ENCODE data around the gene TOP3B.

Gene TOP3B

DNA sequence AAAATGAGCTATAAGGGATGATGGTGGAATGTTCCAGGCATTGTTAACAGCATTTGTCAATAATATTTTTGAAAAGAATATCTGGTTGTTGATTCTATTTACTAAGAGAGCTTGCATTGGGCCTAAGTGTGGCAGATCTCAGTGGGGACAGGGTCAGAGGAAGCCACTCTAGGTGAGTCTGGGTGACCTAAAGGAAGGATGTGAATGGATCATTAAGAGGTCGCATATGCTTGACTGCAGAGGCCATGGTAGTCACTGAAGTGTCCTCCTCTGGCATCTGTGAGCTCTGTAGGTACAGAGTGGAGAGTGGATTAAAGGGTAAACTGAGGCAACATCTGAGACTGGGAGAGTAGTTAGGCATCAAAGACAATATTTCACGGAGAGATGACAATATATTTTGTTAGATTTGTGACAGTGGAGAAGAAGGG, 37.9 kb upstream of the TOP3B start:
- DNase-seq (no peak), ATAC-seq (replicated peaks) (no peak)
- Mint-ChIP-seq H3K27ac (no peak overlapping the region), H3K4me3 (no peak overlapping the region), H3K4me1 (ENCODE audit: low read depth in 2 of 2) (no peaks in the 10 kb centered on the region), H3K9me3 (no peaks in the 10 kb centered on the region), H3K27me3 (peaks cover 8 to 11% of the 10 kb centered on the region in 2 donors), H3K36me3 (ENCODE audit: insufficient read depth) (no peaks in the 10 kb centered on the region)

DNA sequence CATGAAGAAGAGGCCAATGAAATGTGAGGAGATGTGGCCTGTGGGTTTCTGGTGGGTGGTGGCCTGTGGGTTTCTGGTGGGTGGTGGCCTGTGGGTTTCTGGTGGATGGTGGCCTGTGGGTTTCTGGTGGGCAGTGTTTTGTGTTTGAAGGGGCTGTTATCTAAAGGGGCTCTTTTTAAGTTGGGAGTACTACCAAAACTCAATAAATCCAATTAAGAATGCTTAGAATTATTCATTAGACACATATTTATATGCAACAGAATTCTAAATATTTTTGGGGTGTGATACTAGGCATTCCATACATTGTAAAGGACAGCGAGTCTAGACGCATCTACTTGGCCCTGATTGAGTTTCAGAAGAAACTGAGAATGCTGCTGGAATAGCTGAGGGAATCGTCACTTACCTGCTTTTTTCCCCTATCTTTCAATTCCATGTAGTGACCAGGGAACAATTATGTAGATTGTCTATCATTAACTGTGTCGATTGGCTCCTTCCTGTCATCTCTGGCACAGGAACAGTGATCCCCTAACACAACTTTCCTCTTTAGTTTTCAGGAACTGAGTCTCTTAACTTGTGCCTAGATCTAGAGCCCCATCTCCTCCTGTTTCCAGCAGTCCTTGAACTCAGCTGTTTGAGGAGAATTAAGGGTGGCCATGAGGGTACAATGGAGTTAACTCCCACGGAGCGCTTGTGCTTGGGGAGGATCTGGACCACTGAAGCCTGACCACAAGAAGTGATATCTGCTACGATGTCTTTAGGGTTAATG, 37.3 kb upstream of the TOP3B start:
- Mint-ChIP-seq H3K36me3 (ENCODE audit: insufficient read depth) (no peaks in the 10 kb centered on the region), H3K27me3 (peaks cover 8 to 11% of the 10 kb centered on the region in 2 donors), H3K9me3 (no peaks in the 10 kb centered on the region), H3K4me3 (no peak overlapping the region), H3K27ac (no peak overlapping the region), H3K4me1 (ENCODE audit: low read depth in 2 of 2) (no peaks in the 10 kb centered on the region)
- DNase-seq = no peak
- ATAC-seq (replicated peaks) = no peak

DNA sequence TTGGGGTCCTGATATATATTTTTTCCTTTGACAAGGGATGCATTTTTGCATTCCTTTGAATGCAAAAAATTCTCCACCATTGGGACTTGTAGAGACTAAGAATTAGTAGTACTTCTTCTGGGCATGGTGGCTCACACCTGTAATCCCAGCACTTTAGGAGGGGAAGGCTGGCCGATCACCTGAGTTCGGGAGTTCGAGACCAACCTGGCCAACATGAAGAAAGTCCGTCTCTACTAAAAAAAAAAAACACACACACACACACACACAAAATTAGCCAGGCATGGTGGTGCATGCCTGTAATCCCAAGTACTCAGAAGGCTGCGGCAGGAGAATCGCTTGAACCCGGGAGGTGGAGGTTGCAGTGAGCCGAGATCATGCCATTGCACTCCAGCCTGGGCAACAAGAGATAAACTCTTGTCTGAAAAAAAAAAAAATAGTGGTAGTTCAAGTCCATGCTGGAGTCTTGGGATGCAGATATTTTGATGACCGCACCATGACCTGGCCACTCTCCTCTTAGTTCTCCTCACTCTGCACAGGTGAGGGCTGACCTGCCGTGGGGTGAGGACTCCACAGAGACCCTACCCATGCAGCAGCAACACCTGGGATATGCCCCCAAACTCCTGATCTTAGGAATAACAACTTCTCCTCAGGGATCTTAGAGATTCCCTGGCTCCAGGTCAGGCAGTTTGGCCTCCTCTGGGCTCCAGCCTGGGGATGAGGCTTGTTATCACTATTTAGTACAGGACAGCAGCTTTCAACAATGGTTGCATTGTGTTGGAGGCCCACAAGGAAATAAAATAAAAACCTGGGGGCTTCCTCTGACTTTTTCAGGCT, 36.5 kb upstream of the TOP3B start:
- ATAC-seq (replicated peaks) (no peak), DNase-seq (no peak)
- Mint-ChIP-seq H3K36me3 (ENCODE audit: insufficient read depth) (no peaks in the 10 kb centered on the region), H3K4me3 (no peak overlapping the region), H3K27me3 (peaks cover 8 to 11% of the 10 kb centered on the region in 2 donors), H3K4me1 (ENCODE audit: low read depth in 2 of 2) (no peaks in the 10 kb centered on the region), H3K27ac (no peak overlapping the region), H3K9me3 (no peaks in the 10 kb centered on the region)

DNA sequence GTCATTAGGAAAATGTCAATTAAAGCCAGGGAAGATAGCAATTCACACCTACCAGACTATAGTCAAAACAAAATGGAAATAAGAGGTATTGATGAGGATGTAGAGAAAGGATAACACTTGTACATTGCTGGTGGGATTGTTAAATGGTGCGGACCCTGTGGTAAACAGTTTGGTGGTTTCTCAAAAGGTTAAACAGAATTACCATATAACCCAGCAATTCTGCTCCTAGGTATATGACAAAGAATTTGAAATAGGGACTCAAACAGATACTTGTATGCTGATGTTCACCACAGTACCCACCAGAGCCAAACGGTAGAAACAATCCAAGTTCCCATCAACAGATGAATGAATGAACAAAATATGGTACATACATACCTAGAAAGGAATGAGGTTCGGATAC, 33.0 kb upstream of the TOP3B start:
- no peaks in the 10 kb centered on the region for H3K4me1 Mint-ChIP-seq (ENCODE audit: low read depth in 2 of 2)
- H3K9me3 Mint-ChIP-seq = no peaks in the 10 kb centered on the region
- peaks cover 17 to 34% of the 10 kb centered on the region in 2 donors for H3K27me3 Mint-ChIP-seq
- DNase-seq = no peak
- ATAC-seq (replicated peaks) = no peak
- no peaks in the 10 kb centered on the region for H3K36me3 Mint-ChIP-seq (ENCODE audit: insufficient read depth)
- no peak overlapping the region for H3K27ac Mint-ChIP-seq
- H3K4me3 Mint-ChIP-seq = no peak overlapping the region

DNA sequence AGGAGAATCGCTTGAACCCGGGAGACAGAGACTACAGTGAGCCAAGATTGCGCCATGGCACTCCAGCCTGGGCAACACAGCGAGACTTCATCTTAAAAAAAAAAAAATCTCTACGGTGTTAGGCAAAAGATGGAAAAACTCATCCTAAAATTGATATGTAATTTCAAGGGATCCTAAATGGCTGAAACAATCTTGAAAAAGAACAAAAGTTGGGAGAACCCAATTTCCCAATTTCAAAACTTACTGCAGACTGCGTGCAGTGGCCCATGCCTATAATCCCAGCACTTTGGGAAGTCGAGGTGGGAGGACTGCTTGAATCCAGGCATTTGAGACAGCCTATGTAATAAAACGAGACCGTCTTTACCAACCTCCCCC, 31.7 kb upstream of the TOP3B start:
- H3K36me3 Mint-ChIP-seq (ENCODE audit: insufficient read depth) = no peaks in the 10 kb centered on the region
- no peak for DNase-seq
- no peaks in the 10 kb centered on the region for H3K4me1 Mint-ChIP-seq (ENCODE audit: low read depth in 2 of 2)
- ATAC-seq (replicated peaks) = no peak
- peaks cover 28 to 47% of the 10 kb centered on the region in 2 donors for H3K27me3 Mint-ChIP-seq
- H3K9me3 Mint-ChIP-seq = no peaks in the 10 kb centered on the region
- no peak overlapping the region for H3K27ac Mint-ChIP-seq
- H3K4me3 Mint-ChIP-seq = no peak overlapping the region

DNA sequence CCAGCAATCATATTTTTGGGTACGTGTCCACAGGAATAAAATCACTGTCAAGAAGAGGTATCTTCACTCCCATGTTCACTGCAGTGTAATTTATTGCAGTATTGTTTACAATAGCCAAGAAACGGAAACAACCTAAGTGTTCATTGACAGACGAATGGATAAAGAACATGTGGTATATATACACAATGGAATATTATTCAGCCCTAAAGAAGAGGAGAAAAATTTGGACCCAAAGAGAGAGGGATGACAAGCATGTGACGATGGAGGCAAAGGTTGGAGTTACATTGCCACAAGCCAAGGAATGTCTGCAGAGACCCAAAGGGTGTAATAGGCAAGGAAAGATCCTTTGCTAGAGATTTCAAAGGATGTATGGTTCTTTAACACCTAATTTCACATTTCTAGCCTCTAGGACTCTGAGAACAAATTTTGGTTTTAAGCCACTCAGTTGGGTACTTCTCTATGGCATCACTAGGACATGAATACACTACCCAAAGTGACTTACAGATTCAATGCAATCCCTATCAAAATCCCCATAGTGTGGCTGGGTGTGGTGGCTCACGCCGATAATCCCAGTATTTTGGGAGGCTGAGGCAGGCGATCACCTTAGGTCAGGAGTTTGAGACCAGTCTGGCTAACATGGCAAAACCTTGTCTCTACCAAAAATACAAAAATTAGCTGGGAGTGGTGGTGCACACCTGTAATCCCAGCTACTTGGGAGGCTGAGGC, 31.1 kb upstream of the TOP3B start:
- no peak for ATAC-seq (replicated peaks)
- Mint-ChIP-seq H3K36me3 (ENCODE audit: insufficient read depth) (no peaks in the 10 kb centered on the region), H3K4me3 (no peak overlapping the region), H3K9me3 (no peaks in the 10 kb centered on the region), H3K4me1 (ENCODE audit: low read depth in 2 of 2) (no peaks in the 10 kb centered on the region), H3K27ac (no peak overlapping the region), H3K27me3 (peaks cover 33 to 53% of the 10 kb centered on the region in 2 donors)
- no peak for DNase-seq

DNA sequence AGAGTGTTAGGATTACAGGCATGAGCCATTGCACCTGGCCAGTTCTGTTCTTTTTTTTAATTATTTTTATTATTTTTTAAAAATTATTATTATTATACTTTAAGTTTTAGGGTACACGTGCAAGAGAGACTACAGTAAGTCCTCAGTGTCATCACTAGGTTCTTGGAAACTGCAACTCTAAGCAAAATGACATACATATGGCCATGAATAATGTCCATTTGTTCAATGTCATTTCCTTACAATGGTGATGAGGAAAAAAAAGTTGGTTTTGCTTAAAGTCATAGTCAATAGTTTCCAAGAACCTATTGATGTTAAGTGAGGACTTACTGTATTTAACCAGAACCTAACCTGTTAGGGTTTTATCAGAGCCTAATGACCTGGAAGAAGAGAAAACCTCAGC, 29.4 kb upstream of the TOP3B start:
- Mint-ChIP-seq H3K9me3 (no peaks in the 10 kb centered on the region), H3K4me3 (no peak overlapping the region), H3K27me3 (peaks cover 24 to 48% of the 10 kb centered on the region in 2 donors), H3K27ac (no peak overlapping the region), H3K4me1 (ENCODE audit: low read depth in 2 of 2) (no peaks in the 10 kb centered on the region), H3K36me3 (ENCODE audit: insufficient read depth) (no peaks in the 10 kb centered on the region)
- ATAC-seq (replicated peaks) (no peak), DNase-seq (no peak)

DNA sequence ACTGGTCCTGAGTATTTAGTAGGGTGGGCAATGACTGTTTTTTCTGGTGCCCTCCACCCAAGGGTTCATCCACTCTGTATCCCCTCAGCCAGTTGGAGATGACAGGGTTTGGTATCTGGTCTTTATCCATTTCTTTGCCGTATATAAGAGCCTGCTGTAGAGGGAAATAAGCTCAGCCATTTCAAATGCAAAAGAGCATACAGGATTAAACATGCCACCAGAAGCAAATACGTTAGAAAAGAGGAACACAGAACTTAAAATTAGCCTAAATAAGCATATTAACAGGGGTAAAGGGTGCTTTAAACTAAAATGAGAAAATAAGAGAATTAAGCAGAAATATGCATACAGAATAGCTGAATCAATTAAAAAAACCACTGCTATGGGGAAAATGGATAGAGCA, 27.8 kb upstream of the TOP3B start:
- ATAC-seq (replicated peaks) (no peak), DNase-seq (no peak)
- no peaks in the 10 kb centered on the region for H3K9me3 Mint-ChIP-seq
- H3K36me3 Mint-ChIP-seq (ENCODE audit: insufficient read depth) = no peaks in the 10 kb centered on the region
- no peaks in the 10 kb centered on the region for H3K4me1 Mint-ChIP-seq (ENCODE audit: low read depth in 2 of 2)
- H3K27me3 Mint-ChIP-seq = peaks cover 24 to 48% of the 10 kb centered on the region in 2 donors
- H3K27ac Mint-ChIP-seq = no peak overlapping the region
- no peak overlapping the region for H3K4me3 Mint-ChIP-seq

DNA sequence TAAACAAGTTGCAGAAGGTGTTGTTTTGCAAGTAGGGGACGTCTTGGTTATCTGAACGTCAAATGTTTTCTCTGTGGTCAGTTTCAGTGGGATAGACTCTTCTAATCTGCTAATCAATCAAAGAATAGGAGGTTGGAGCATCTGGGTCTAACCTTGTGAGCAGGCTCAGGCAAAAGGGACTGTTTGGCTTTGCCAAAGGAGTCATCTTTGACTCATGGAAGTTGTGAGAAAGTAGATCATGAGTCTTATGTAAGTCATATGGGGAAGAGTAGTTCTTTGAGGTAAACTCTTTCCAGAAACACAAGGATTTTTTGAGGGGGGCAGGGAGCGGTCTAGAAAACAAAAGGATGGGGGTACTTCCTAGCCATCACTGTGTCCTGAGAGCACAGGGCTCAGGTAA, 27.1 kb upstream of the TOP3B start:
- no peaks in the 10 kb centered on the region for H3K9me3 Mint-ChIP-seq
- no peak overlapping the region for H3K27ac Mint-ChIP-seq
- H3K36me3 Mint-ChIP-seq (ENCODE audit: insufficient read depth) = no peaks in the 10 kb centered on the region
- no peak overlapping the region for H3K4me3 Mint-ChIP-seq
- no peaks in the 10 kb centered on the region for H3K4me1 Mint-ChIP-seq (ENCODE audit: low read depth in 2 of 2)
- ATAC-seq (replicated peaks) (no peak), DNase-seq (no peak)
- H3K27me3 Mint-ChIP-seq = peaks cover 24 to 48% of the 10 kb centered on the region in 2 donors

DNA sequence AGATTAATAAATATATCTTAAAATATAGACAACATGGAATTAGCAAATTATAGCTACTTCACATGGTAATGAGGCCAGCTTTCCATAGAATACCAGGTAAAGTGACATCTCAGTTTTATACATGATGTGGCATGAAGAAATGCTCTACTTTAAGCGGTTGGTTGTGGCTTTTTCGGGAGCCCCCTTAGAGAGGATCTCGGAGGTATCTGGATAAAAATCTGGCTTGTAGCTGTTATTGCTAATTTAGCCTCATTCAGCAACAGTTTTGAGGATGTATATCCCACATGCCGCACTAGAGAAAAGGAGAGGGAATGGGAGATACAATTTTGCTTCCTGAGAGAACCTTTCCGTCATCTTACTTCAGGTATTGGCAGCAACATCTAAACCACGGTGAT, 24.0 kb upstream of the TOP3B start:
- no peaks in the 10 kb centered on the region for H3K4me1 Mint-ChIP-seq (ENCODE audit: low read depth in 2 of 2)
- no peak overlapping the region for H3K4me3 Mint-ChIP-seq
- no peaks in the 10 kb centered on the region for H3K36me3 Mint-ChIP-seq (ENCODE audit: insufficient read depth)
- H3K27me3 Mint-ChIP-seq = peaks cover 28 to 30% of the 10 kb centered on the region in 2 donors
- H3K9me3 Mint-ChIP-seq = no peaks in the 10 kb centered on the region
- DNase-seq = no peak
- no peak for ATAC-seq (replicated peaks)
- H3K27ac Mint-ChIP-seq = no peak overlapping the region

DNA sequence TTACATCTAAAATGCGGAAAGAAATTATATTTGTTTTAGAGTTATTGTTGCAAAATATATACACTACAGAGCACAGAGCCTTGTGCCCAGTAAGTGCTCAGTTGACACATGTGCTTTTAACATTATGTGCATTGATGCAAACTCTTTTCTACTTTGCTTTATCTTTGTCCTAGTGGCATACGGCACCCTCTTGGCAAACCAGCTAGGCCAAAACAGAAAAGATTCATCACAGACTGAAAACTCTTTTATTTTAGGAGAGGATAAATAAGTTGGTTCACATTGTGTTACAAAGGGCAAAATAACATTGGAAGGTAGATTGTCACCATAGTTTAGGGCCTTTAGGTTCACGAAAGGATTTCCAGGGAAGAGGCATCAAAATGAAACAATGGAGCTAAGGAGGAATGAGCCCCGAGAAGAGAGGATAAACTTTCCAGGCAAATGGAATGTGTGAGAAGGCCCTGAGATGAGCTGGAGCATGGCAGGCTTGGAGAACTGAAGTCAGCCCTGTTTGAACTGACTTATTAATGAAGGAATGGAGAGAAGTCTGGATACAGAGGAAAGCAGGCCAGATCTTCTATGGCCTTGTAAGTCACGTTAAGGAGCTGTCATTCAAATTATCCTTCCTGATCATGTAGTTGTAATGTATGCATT, 23.5 kb upstream of the TOP3B start:
- H3K36me3 Mint-ChIP-seq (ENCODE audit: insufficient read depth) = no peaks in the 10 kb centered on the region
- H3K4me3 Mint-ChIP-seq = no peak overlapping the region
- ATAC-seq (replicated peaks) (no peak), DNase-seq (no peak)
- H3K4me1 Mint-ChIP-seq (ENCODE audit: low read depth in 2 of 2) = no peaks in the 10 kb centered on the region
- no peaks in the 10 kb centered on the region for H3K9me3 Mint-ChIP-seq
- H3K27ac Mint-ChIP-seq = no peak overlapping the region
- peaks cover 29 to 33% of the 10 kb centered on the region in 2 donors for H3K27me3 Mint-ChIP-seq

DNA sequence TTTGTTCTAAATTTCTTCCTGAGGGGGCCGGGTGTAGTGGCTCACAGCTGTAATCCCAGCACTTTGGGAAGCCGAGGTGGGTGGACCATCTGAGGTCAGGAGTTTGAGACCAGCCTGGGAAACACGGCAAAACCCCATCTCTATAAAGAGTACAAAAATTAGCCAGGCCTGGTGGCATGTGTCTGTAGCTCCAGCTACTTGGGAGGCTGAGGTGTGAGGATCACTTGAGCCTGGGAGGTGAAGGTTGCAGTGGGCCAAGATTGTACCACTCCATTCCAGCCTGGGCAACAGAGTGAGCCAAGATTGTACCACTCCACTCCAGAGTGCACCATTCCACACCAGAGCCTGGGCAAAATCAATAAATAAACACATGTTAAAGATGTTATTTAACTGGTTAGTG, 20.6 kb upstream of the TOP3B start:
- H3K27me3 Mint-ChIP-seq = peaks cover 6 to 10% of the 10 kb centered on the region in 2 donors
- DNase-seq = no peak
- no peak for ATAC-seq (replicated peaks)
- H3K4me1 Mint-ChIP-seq (ENCODE audit: low read depth in 2 of 2) = no peaks in the 10 kb centered on the region
- H3K9me3 Mint-ChIP-seq = no peaks in the 10 kb centered on the region
- H3K36me3 Mint-ChIP-seq (ENCODE audit: insufficient read depth) = no peaks in the 10 kb centered on the region
- no peak overlapping the region for H3K27ac Mint-ChIP-seq
- no peak overlapping the region for H3K4me3 Mint-ChIP-seq

DNA sequence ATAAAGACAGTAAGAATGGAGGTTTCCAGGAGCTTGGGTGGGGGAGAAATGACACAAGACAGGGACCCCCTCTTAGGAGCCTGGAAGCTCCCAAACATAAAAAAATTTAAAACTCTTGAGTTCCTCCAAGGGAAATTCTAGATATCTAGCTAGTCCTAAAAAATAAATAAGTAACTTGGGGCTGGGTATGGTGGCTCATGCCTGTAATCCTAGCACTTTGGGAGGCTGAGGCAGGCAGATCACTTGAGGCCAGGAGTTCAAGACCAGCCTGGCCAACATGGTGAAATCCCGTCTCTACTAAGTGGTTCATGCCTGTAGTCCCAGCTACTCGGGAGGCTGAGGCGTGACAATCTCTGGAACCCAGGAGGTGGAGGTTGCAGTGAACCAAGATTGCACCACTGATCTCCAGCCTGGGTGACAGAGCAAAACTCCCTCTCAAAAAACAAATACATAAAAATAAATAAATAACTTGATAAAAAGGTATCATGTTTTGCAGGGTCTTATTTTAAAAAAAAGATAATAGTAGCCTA, 20.0 kb upstream of the TOP3B start:
- DNase-seq = no peak
- Mint-ChIP-seq H3K36me3 (ENCODE audit: insufficient read depth) (no peaks in the 10 kb centered on the region), H3K4me1 (ENCODE audit: low read depth in 2 of 2) (no peaks in the 10 kb centered on the region), H3K9me3 (no peaks in the 10 kb centered on the region), H3K27ac (no peak overlapping the region), H3K27me3 (peaks cover 6 to 10% of the 10 kb centered on the region in 2 donors), H3K4me3 (no peak overlapping the region)
- no peak for ATAC-seq (replicated peaks)

Data from effector memory CD8-positive, alpha-beta T cell (primary cell).